HG02588 (cell line): ENCODE results near the gene CNPY3.
"Not testable (repeated sequence)": the region's sequence is repeated elsewhere in the genome, so short reads cannot be mapped to it uniquely, and the experiment has no call there.

Experiments used
- ATAC-seq: cut with Tn5 transposase; IDR thresholded peaks from one replicate; pipeline ENCODE4 v1.9.1; 2021; ENCODE audit warnings: mild to moderate bottlenecking, moderate library complexity; ENCODE audit not compliant: unreplicated experiment

The CNPY3 gene

DNA sequence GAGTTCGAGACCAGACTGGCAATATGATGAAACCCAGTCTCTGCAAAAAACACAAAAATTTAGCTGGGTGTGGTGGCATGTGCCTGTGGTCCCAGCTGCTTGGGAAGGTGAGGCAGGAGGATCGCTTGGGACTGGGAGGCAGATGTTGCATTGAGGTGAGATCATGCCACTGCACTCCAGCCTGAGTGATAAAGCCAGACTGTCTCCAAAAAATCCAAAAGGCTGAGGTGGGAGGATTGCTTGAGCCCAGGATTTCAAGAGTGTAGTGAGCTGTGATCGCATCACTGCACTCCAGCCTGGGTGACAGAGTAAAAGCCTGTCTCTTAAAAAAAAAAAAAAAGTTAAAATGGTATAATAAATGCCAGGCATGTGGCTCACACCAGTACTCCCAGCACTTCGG lies 14.7 kb upstream of the CNPY3 start:
- ATAC-seq, result no peak

DNA sequence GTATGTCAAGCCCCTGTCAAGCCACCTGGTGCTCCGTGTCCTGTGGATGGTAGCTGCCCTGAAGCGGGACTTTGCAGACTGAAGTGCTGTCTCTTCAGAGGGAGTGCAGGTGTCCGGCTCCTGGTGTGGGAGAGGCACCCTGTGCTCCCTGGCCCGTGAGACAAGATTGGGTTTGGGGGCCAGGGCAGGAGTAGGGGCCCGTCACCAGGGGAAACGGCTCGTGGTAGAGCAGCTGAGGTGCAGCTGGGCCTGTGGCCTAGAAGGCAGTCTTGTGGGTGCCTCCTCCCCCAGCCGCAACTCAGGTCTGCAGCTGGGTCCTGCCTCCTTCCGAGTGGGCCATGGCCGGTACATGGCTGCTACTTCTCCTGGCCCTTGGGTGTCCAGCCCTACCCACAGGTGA lies 13.5 kb upstream of the CNPY3 start, which contains the start of gene PTCRA:
Gene PTCRA (plus strand): TSS at position 322 of the 400 bp plus-strand sequence. CDS start 17 bp downstream, at position 339.
- ATAC-seq, result no peak

DNA sequence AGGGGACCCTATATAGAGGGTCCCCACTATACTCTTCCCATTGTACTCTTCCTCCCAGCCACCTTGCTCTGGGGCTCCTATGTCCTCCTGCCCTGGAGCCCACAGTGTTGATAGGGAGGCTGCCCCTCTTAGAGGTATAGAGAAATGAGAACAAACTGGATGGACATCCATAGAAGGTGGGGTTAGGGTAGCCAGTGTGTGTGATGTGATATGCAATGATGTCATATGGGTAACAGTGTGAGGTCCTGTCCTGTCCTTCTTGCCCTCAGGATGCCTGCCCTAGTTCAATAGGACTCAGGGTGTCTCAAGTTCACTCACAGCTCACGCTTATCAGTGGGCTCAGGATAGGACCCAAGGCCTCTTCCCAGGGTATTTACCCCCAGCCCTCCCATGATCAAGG lies 13.0 kb upstream of the CNPY3 start:
- ATAC-seq, result no peak

DNA sequence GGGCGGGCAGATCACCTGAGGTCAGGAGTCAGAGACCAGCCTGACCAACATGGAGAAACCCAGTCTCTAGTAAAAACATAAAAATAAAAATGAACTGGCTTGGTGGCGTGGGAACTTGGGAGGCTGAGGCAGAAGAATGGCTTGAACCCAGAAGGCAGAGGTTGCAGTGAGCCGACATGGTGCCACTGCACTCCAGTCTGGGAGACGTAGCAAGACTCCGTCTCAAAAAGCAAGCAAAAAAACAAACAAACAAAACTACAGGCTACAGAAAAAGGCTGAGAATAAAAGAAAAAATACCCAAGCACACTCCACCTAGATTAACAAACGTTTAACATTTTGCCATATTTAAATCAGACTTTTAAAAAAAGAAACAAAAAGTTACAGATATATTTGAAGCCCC lies 7.5 kb upstream of the CNPY3 start:
- no peak for ATAC-seq

DNA sequence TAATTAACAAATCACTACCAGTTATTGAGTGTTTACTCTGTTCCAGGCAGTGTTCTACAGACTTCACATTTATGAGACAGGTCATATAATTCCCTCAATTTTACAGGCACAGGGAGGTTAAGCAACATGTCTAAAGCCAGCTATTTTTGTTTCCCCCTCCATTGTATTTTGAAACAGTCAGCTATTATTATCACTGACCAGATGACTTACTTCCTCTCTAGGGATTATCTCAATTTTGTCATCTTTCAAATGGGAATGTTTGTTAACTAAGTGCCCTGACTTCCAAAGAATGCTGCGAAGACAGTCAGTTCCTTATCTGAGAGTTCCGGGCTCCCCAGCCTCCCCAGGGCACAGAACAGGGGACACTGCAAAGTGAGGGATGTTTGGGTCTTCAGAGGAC lies 5.6 kb upstream of the CNPY3 start:
- no peak for ATAC-seq

DNA sequence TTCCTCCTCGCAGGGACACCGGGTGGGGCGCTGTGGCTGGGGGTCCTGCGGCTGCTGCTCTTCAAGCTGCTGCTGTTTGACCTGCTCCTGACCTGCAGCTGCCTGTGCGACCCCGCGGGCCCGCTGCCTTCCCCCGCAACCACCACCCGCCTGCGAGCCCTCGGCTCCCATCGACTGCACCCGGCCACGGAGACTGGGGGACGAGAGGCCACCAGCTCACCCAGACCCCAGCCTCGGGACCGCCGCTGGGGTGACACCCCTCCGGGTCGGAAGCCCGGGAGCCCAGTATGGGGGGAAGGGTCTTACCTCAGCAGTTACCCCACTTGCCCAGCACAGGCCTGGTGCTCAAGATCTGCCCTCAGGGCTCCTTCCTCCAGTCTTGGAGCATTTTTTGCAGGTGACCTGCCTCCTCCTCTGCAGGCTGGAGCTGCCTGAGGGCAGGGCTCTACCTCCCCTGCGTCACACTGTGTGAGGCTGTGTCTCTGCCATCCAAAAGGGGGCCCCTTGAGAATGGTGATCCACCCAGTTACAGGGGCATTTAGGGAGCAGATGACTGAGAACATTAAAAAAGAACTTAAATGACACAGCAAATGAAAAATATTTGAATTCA lies 3.9 kb upstream of the CNPY3 start:
- ATAC-seq, result no peak

DNA sequence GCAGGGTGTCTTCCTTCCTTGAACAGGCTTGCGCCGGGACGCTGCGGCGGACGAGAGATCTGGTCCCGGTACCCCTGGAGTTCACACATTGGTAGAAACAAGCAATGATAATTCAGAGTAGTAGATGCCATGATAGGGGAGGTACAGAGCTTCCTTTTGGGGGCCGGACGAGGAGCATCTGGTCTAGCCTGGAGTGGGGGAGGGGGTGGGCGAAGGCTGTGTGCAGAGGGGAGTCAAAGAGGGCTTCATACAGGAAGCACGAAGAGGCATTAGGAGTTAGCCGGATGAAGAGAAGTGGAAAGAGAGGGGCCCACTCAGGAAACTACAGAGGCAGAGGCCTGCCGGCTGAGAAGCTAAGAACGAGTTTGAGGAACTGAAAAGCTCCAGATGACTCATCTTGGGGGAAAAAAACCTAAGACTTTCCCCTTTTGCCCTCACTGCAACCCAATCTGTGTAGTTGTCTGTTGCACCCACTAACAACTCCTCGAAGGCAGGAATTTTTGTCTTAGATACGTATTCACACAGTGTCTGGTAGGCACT lies 611 bp downstream of the CNPY3 start:
- ATAC-seq, result peak; percentile 41

DNA sequence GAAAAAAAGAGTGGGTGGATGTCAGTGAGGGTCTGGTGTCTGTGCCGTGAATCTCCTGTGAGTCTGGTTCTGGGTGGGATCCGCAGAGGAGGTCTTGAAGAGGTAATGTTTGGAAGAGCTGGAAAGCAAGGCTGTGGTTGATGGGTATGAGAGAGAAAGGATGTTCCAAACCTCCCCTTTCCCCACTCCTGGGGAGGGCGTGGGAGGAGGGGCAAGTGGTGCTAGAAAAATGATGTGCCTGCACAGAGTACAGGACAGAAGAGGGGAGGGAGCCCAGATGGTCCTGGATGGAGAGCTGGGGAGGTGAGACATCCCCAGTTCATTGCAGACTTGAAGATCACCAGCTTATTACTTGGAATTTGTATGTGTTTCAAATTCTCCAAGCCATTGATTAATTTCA lies 3.1 kb downstream of the CNPY3 start:
- no peak for ATAC-seq

DNA sequence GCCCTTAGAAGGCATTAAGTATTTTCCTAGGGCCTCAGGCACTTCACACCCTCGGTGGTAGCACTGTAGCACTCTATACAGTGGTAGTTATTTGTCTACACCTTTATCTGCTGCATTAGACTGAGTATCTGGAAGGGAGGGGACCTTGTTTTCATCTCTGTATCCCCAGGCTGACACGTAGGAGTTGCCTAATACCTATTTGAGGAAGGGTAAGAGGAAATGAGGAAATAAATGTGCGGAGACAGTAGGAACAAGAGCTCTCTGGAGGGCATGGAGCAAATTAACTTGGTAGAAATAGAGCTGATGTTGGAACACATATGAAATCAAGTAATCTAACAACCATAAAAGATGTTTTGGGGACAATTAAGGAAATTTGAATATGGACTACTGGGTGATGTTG lies 3.9 kb downstream of the CNPY3 start:
- no peak for ATAC-seq

DNA sequence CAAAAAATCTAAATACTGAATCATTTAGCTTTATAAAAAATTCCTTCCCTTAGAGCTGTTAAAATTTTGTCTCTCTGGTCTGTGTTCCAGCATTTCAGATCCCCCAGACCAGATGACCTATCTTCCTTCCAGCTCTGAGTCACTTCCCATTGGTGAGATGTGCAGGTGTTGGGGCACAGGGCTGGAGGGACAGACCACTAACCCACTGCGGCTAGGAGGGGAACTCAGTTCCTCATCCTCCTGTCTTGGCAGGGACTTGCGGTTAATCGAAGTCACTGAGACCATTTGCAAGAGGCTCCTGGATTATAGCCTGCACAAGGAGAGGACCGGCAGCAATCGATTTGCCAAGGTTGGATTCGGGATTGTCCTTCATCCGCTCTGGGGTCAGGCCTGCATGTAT lies 6.0 kb downstream of the CNPY3 start:
- no peak for ATAC-seq

- no peak for ATAC-seq
These were observed 7.1 kb downstream of the CNPY3 start for GRCh38 chr6:42936398-42936797.

DNA sequence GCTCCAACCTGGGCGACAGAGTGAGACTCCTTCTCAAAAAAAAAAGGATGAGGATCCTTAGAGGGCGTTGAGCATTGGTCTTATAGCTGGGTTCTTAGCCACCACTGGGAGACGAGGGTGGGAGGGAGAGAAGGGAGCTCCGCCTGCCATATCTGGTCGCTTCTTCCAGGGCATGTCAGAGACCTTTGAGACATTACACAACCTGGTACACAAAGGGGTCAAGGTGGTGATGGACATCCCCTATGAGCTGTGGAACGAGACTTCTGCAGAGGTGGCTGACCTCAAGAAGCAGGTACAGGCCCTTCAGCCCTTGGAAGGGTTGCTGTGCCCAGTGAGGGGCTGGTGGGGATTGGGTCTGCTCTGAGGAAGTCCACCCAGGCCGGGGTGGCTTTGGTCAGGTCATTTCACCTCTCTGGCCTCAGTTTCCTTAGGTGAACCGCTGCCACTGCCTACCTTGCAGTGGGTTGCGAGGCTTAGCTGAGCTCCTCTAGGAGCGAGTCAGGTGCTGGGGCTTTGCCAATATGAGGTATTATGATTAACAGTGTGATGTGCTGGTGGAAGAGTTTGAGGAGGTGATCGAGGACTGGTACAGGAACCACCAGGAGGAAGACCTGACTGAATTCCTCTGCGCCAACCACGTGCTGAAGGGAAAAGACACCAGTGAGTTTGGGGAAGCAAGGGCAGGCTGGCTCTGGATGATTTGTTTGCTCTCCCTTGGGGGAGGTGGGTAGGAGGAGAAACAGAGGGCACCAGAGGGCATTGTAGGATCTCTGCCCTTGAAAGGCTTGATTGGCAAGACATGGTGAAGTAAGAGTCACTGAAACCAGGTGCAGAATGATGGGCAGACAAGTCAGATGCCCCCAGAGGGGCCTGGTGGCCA lies 8.5 kb downstream of the CNPY3 start:
- ATAC-seq, result no peak

GRCh38 chr6:42938428-42938796 lies 9.1 kb downstream of the CNPY3 start:
- no peak for ATAC-seq

DNA sequence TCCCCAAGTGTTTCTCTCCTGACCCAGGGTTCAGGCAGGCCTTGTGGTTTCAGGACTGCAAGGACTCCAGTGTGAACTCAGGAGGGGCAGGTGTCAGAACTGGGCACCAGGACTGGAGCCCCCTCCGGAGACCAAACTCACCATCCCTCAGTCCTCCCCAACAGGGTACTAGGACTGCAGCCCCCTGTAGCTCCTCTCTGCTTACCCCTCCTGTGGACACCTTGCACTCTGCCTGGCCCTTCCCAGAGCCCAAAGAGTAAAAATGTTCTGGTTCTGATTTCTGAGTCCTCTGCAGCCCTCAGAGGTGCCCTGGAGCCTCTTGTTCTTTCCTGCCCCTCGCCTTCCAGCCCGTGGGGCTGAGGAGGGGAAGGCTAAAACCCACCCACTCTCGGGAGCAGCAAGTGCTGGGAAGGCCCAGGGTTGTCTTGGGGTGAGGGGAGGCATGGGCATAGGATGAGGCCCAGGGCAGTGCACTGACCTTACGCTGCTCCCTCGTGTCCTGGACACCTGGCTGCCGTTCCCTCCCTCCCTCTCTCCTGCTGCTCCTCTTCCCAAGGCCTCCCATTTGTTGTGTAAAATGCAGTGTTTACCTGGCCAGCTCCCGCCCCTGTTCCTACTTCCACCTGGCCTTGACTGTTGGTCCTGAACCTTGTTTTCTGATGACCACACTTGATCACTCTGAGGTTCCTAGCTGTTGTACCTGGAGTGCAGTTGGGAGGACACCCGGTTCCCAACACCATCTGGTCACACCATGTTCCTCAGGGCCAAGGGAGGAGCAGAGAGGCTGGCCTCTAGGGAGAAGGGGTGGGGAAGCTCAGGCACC lies 9.9 kb downstream of the CNPY3 start:
- ATAC-seq, result no peak

- no peak for ATAC-seq
These were observed 10.5 kb downstream of the CNPY3 start for GRCh38 chr6:42939810-42940167.

DNA sequence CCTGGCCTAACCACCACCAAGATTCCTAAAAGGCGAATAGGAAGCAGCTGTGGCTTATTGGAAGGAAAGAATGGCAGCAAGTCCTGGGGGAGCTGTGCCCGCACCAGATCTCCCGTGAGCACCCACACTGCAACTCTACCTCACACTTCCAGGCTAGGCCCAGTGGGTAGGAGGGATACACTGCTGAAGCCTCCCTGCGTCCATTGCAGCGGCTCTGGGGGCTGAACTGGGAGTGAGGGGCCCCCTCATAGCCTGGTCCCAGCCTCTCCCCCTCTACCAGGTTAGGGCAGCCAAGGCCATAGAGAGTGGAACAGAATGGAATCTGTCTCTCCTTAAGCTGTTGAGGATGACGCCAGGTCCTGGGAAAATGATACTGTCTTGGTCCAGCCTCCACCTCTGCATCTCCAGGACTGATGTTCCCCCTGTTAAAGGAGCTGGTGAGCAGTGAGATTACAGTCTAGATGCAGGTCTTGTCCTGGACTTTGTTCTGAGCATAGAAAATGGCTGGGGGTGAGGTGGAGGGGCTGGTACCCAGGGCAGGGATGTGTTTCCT lies 11.3 kb downstream of the CNPY3 start:
- ATAC-seq, result no peak

- not testable (repeated sequence) for ATAC-seq
These were observed 12.1 kb downstream of the CNPY3 start for GRCh38 chr6:42941356-42941755.

GRCh38 chr6:42942444-42942843 lies 13.2 kb downstream of the CNPY3 start:
- no peak for ATAC-seq

GRCh38 chr6:42947950-42948349 lies 18.7 kb downstream of the CNPY3 start:
- ATAC-seq, result no peak

- ATAC-seq, result no peak
These were observed 23.1 kb downstream of the CNPY3 start for GRCh38 chr6:42952389-42952788.

DNA sequence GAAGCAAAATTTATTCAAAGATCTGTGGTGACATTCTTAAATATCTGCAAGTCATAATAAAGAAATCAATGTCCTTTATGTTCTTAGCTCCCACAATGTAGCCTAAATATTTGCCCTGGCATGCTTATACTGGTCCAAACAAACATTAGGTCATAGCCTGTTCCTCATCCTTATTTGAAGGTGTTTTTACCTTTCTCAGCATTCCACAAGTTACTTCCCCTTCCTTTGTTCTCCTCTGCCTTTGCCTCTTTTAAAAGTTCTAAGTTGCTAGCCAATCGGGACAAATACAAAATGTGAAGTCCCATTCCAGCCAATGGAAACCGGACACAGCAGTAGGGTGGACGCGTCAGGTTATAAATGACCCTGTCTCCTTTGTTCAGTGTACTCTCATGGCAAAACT lies 25.1 kb downstream of the CNPY3 start:
- not testable (repeated sequence) for ATAC-seq
